Fibroblast of mammary gland (primary cell): ENCODE measurements around the gene SLC39A9.
"Not testable (repeated sequence)": the region's sequence is repeated elsewhere in the genome, so short reads cannot be mapped to it uniquely, and the experiment has no call there.

Experiments
- DNase-seq: peaks from one replicate; pipeline ENCODE4 v3.0.0-alpha.2; 2010; ENCODE audit warnings: low read depth
- H3K4me3 ChIP-seq: 2 replicates; pipeline ENCODE4 v1.5.1; 2011; ENCODE audit warnings: low read depth, mild to moderate bottlenecking, low read length, moderate library complexity; ENCODE audit not compliant: control insufficient read depth
- TF ChIP-seq, protein P1 (sequence below): conservative IDR thresholded peaks from 2 replicates; pipeline ENCODE4 v1.5.1; 2011; ENCODE audit warnings: low read depth, low read length, inconsistent platforms; ENCODE audit not compliant: control insufficient read depth, insufficient read depth

SLC39A9 gene

DNA sequence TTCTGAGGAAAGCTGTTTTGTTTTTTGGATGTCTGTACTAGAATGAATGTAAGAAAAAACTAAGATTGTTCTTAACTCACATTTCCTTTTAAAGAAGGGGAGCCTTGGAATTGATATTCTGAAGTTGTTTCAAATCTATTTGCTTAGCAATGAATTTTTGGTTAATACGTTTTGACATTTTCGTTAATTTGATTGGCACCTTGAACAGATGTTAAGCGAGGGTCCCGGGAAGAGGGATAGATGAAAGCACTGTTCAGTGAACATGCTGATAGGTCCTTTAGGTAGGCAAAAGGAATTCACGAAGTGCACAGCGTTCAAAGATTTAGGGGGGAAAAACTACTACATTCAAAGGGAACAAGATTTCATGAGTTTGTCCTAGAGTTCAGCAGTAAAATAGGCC, 1.7 kb downstream of the SLC39A9 start:
- no peak for DNase-seq
- TF ChIP-seq, protein P1, sequence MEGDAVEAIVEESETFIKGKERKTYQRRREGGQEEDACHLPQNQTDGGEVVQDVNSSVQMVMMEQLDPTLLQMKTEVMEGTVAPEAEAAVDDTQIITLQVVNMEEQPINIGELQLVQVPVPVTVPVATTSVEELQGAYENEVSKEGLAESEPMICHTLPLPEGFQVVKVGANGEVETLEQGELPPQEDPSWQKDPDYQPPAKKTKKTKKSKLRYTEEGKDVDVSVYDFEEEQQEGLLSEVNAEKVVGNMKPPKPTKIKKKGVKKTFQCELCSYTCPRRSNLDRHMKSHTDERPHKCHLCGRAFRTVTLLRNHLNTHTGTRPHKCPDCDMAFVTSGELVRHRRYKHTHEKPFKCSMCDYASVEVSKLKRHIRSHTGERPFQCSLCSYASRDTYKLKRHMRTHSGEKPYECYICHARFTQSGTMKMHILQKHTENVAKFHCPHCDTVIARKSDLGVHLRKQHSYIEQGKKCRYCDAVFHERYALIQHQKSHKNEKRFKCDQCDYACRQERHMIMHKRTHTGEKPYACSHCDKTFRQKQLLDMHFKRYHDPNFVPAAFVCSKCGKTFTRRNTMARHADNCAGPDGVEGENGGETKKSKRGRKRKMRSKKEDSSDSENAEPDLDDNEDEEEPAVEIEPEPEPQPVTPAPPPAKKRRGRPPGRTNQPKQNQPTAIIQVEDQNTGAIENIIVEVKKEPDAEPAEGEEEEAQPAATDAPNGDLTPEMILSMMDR = no peak
- H3K4me3 ChIP-seq = peak overlapping the region; percentile 98

DNA sequence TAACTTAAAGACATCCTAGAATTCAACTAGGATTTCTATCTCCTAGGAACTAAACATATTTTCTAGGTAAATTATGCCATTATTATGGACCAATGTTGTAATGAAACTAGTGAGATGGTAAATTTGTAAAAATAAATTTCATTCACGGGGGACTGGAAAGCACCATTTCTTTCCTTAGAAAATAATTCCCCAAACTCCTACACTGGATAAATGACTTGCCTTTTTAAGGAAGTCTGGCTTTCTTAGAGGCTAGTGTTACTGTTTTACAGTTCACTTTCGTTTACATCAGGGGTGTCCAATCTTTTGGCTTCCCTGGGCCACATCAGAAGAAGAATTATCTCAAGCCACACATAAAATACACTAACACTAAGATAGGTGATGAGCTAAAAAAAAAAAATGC, 3.3 kb downstream of the SLC39A9 start:
- DNase-seq = no peak
- TF ChIP-seq, protein P1 = no peak

DNA sequence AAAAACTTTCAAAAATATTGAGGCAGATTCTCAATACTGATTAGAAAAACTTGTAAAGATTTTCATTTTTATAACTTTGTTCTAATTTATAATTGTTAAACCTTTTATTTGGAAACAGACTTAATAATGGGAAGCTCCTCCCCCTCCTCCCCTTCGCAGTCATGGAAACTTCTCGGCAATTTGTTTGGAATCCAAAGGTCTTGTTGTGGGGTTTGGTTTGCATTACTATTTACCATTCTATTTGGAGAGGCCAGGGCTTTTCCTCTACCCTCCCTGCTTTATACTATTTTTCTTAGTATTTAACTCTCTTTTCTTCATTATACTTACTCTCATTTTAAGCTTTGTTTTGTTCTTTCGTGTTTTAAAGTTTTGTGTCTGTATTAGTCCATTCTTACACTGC, 6.0 kb downstream of the SLC39A9 start:
- DNase-seq = no peak
- no peak overlapping the region for H3K4me3 ChIP-seq
- TF ChIP-seq, protein P1 = no peak

More for the DNA sequence above, 3.3 kb downstream of the SLC39A9 start:
- H3K4me3 ChIP-seq = no peak overlapping the region

DNA sequence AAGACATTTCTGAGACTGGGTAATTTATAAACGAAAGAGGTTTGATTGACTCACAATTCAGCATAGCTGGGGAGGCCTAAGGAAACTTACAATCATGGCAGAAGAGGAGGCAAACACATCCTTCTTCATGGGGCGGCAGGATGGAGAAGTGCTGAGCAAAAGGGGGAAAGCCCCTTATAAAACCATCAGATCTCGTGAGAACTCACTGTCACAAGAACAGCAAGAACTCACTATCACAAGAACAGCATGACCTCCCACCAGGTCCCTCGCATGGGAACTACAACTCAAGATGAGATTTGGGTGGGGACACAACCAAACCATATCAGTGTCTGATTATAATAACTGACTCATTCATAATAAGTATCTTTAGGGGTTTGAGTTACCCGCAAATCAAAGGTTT, 6.4 kb downstream of the SLC39A9 start:
- no peak for DNase-seq
- H3K4me3 ChIP-seq = no peak overlapping the region
- TF ChIP-seq, protein P1 = no peak

DNA sequence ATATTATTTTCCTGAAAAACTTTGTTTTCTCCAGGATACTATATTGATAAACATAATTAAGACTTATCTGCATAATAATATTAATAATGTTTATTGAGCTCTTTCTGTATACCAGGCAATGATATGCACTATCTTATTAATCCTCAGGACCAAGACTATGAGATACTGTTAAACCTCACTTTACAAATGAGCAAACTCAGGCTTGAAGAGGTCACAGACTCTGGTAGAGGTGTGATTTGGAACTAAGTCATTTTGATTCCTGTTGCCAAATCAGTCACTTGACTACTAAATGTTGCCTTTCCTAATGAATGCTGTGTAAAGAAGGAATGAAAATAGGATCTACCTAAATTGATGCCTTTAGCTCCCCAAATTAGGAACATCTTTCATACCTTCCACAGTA, 7.3 kb downstream of the SLC39A9 start:
- TF ChIP-seq, protein P1 = no peak
- no peak for DNase-seq
- H3K4me3 ChIP-seq = no peak overlapping the region

DNA sequence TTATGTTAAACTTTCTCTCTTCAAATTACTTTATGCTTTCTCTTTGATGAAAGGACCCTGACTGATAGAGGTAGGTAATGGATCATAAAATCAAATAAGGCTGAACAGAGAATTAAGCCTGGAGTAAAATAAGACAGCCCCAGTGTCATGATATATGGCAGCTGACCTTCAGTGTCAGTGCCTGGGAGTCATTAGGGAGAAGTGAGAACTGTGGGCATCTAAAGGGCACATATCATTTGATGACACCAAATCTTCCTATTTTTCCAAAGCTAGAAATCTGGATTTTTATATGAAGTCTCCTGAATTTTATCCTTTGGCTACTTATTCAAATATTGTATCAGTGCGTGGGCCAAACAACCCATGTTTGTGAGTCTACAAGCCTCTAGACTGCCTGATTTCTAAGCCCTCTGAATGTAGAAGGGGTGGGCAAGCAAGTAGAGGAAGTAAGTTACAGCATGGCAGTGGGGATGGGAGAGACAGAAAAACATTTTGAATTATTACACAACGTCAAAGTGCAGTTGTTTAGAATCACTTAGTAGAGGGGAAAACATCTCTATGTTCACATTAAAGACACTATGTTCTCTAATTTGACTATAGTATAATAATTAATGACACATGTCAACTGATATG, 10.0 kb downstream of the SLC39A9 start:
- DNase-seq = no peak
- no peak overlapping the region for H3K4me3 ChIP-seq
- TF ChIP-seq, protein P1 = no peak

DNA sequence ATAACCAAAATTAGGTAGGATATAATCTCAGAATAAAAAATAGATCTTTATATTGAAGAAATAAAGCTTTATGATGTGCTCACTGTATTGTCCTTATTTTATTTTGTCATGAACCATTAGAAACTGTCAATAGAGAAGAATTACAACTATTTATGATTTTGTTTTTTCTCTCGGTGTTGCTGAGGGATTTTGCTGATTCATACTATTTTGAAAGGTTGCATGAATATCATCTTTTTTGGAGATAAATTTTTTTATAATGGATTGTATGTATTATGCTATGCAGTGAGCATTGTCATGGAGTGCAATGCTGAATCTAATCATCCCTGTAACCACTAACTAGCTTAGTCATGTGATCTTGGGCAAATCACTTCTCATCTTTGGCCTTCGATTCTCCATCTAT, 15.0 kb downstream of the SLC39A9 start:
- no peak overlapping the region for H3K4me3 ChIP-seq
- DNase-seq = no peak
- TF ChIP-seq, protein P1 = no peak

DNA sequence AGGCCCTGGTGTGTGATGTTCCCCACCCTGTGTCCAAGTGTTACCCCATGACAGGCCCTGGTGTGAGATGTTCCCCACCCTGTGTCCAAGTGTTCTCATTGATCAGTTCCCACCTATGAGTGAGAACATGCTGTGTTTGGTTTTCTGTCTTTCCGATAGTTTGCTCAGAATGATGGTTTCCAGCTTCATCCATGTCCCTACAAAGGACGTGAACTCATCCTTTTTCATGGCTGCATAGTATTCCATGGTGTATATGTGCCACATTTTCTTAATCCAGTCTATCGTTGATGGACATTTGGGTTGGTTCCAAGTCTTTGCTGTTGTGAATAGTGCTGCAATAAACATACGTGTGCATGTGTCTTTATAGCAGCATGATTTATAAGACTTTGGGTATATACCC, 17.6 kb downstream of the SLC39A9 start:
- not testable (repeated sequence) for H3K4me3 ChIP-seq, DNase-seq
